ENCODE measurements around the gene ST3GAL4.

DNA sequence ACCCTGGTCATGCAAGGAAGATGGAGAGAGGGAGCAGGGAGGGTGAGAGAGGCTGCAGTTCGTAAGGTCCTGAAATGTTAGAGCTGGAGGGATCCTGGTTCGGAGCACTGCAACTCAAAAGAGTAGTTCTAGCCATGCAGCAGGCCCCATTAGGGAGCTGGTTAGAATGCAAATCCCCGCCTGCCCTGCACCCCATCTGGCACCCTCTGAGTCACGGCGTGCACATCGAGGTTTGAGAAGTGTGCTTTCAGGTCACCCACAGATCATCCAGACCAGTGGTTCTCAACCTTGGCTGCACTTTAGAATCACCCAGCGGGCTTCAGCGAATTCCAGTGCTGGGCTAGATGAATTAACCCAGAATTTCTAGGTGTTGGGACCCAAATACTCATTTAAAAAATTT, 48.2 kb downstream of the ST3GAL4 start:
- TF ChIP-seq, protein P1, sequence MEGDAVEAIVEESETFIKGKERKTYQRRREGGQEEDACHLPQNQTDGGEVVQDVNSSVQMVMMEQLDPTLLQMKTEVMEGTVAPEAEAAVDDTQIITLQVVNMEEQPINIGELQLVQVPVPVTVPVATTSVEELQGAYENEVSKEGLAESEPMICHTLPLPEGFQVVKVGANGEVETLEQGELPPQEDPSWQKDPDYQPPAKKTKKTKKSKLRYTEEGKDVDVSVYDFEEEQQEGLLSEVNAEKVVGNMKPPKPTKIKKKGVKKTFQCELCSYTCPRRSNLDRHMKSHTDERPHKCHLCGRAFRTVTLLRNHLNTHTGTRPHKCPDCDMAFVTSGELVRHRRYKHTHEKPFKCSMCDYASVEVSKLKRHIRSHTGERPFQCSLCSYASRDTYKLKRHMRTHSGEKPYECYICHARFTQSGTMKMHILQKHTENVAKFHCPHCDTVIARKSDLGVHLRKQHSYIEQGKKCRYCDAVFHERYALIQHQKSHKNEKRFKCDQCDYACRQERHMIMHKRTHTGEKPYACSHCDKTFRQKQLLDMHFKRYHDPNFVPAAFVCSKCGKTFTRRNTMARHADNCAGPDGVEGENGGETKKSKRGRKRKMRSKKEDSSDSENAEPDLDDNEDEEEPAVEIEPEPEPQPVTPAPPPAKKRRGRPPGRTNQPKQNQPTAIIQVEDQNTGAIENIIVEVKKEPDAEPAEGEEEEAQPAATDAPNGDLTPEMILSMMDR (IDR thresholded peaks at IDR 0.05 in 4 of 5, conservative IDR thresholded peaks at IDR 0.05 in 1 of 5), result no peak
- no peak for TF ChIP-seq POLR2A (IDR thresholded peaks at IDR 0.05)

Data from gastrocnemius medialis (tissue), 4 donors.